SU-DHL-6 (cell line): ENCODE data around the gene ATP13A3.

Source experiments
- H2AFZ ChIP-seq: fragments of 200-600 bp; sonication (generic); 2 replicates; pipeline ENCODE4 v1.6.1; 2014; ENCODE audit warnings: low read depth, mild to moderate bottlenecking, moderate library complexity, mixed read lengths, antibody characterized with exemption, low read length; ENCODE audit not compliant: severe bottlenecking
- H3F3A ChIP-seq: fragments of 200-600 bp; shearing (Covaris generic); 2 replicates; pipeline ENCODE4 v1.6.0; 2016; ENCODE audit warnings: antibody characterized with exemption, mild to moderate bottlenecking; ENCODE audit not compliant: insufficient read depth
- H3K27ac ChIP-seq: fragments of 200-600 bp; sonication (generic); 2 replicates; pipeline ENCODE4 v1.5.1; 2016; ENCODE audit warnings: low read depth, mild to moderate bottlenecking, low read length, moderate library complexity, mixed read lengths
- H3K27me3 ChIP-seq: fragments of 200-600 bp; sonication (generic), shearing (Covaris generic); 2 replicates; pipeline ENCODE4 v1.6.0; 2014; ENCODE audit warnings: mild to moderate bottlenecking, low read length
- H3K36me3 ChIP-seq: fragments of 200-600 bp; sonication (generic); 2 replicates; pipeline ENCODE4 v1.6.1; 2014; ENCODE audit warnings: mild to moderate bottlenecking, low read length, mixed read lengths
- H3K4me2 ChIP-seq: fragments of 300-600, 200-600 bp; shearing (Covaris generic), sonication (generic); 2 replicates; pipeline ENCODE4 v1.6.0; 2014; ENCODE audit warnings: low read length, low read depth, mild to moderate bottlenecking; ENCODE audit not compliant: poor library complexity, severe bottlenecking
- H3K4me3 ChIP-seq: fragments of 200-600 bp; sonication (generic); 2 replicates; pipeline ENCODE4 v1.5.1; 2014; ENCODE audit warnings: antibody characterized with exemption, low read length, mild to moderate bottlenecking, mixed read lengths; ENCODE audit not compliant: insufficient read depth, poor library complexity, severe bottlenecking
- H3K79me2 ChIP-seq: fragments of 200-600 bp; sonication (generic); 2 replicates; pipeline ENCODE4 v1.6.1; 2014; ENCODE audit warnings: mild to moderate bottlenecking, low read length, moderate library complexity; ENCODE audit not compliant: insufficient read depth
- H3K9ac ChIP-seq: fragments of 200-600 bp; sonication (generic); 2 replicates; pipeline ENCODE4 v1.7.0; 2014; ENCODE audit warnings: mild to moderate bottlenecking, low read length
- H3K9me2 ChIP-seq: fragments of 200-600 bp; sonication (generic); replicated peaks from 2 replicates; pipeline ENCODE4 v1.6.1; 2014; ENCODE audit warnings: low read length; ENCODE audit not compliant: insufficient read depth
- H3K9me3 ChIP-seq: fragments of 200-600 bp; sonication (generic); 2 replicates; pipeline ENCODE4 v1.6.1; 2014; ENCODE audit warnings: low read length, mixed read lengths; ENCODE audit not compliant: insufficient read depth
- H4K20me1 ChIP-seq: fragments of 200-600 bp; sonication (generic); 2 replicates; pipeline ENCODE4 v1.6.1; 2014; ENCODE audit warnings: low read depth, mild to moderate bottlenecking, antibody characterized with exemption, low read length, moderate library complexity, mixed read lengths
- CTCF ChIP-seq: fragments of 200-600 bp; sonication (generic); IDR thresholded peaks from one replicate; pipeline ENCODE4 v1.5.1; 2017; ENCODE audit warnings: antibody characterized with exemption, mild to moderate bottlenecking, low read length, moderate library complexity; ENCODE audit not compliant: insufficient read depth, poor library complexity, severe bottlenecking
- EZH2phosphoT487 ChIP-seq: fragments of 200-600 bp; sonication (generic), shearing (Covaris generic); conservative IDR thresholded peaks from 2 replicates; pipeline ENCODE4 v1.6.1; 2018; ENCODE audit warnings: mild to moderate bottlenecking, antibody characterized with exemption, low read length, moderate library complexity, mixed read lengths

ATP13A3 gene

DNA sequence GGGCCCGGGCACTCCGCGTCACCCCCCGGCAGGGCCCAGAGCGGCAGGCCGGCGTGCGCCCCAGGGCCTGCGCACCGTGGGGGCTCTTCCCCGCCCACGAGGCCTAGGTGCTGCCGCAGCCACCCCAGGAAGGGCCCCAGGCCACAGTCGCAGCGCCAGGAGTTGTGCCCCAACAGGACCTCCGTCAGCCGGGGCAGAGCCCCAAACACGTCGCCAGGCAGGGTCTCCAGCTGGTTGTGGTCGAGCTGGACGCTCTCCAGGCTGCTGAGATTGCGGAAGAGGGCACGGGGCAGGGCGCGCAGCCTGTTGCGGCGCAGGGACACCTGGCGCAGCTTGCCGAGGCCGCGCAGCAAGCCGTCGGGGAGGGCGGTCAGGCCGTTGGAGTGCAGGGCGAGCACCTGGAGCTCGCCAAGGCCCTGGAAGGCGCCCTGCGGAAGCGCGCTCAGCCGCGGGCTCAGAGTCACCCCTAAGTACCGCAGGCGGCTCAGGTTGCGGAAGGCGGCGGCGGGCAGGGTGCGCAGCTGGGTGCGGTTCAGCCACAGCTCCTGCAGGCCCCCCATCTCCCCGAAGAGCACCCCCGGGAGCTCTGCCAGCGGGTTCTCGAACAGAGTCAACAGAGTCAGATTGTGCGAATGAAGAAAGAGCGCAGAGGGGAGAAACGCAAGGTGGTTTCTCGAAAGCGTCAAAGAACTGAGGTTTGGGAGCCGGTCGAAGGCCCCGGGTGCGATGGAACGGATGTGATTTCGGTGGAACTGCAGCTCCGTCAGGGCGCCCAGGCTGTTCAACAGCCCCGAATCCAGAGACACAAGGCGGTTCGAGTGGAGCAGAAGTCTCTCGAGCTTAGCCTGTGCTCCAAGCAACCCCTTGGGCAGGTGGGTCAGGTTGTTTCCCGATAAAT lies 89.7 kb downstream of the ATP13A3 start:
- H3K79me2 ChIP-seq: no peaks in the 10 kb centered on the region
- no peaks in the 10 kb centered on the region for H3F3A ChIP-seq
- H3K4me2 ChIP-seq: no peak overlapping the region
- H3K27ac ChIP-seq: no peak overlapping the region
- no peaks in the 10 kb centered on the region for H4K20me1 ChIP-seq
- TF ChIP-seq CTCF: no peak
- no peak for TF ChIP-seq EZH2phosphoT487
- no peaks in the 10 kb centered on the region for H3K9me3 ChIP-seq
- H2AFZ ChIP-seq: no peak overlapping the region
- no peak overlapping the region for H3K4me3 ChIP-seq
- H3K27me3 ChIP-seq: no peaks in the 10 kb centered on the region
- H3K9me2 ChIP-seq: no peaks in the 10 kb centered on the region
- no peaks in the 10 kb centered on the region for H3K36me3 ChIP-seq
- no peak overlapping the region for H3K9ac ChIP-seq

- Histone ChIP-seq H3K4me3 (no peak overlapping the region), H3K9me3 (no peaks in the 10 kb centered on the region), H3F3A (no peaks in the 10 kb centered on the region), H3K27me3 (no peaks in the 10 kb centered on the region), H3K79me2 (no peaks in the 10 kb centered on the region), H3K9me2 (no peaks in the 10 kb centered on the region), H3K4me2 (no peak overlapping the region), H3K27ac (no peak overlapping the region), H3K36me3 (no peaks in the 10 kb centered on the region), H3K9ac (no peak overlapping the region), H2AFZ (no peak overlapping the region), H4K20me1 (no peaks in the 10 kb centered on the region)
- TF ChIP-seq CTCF (no peak), EZH2phosphoT487 (no peak)
These were observed 90.3 kb downstream of the ATP13A3 start for GRCh38 chr3:194396539-194396858.

DNA sequence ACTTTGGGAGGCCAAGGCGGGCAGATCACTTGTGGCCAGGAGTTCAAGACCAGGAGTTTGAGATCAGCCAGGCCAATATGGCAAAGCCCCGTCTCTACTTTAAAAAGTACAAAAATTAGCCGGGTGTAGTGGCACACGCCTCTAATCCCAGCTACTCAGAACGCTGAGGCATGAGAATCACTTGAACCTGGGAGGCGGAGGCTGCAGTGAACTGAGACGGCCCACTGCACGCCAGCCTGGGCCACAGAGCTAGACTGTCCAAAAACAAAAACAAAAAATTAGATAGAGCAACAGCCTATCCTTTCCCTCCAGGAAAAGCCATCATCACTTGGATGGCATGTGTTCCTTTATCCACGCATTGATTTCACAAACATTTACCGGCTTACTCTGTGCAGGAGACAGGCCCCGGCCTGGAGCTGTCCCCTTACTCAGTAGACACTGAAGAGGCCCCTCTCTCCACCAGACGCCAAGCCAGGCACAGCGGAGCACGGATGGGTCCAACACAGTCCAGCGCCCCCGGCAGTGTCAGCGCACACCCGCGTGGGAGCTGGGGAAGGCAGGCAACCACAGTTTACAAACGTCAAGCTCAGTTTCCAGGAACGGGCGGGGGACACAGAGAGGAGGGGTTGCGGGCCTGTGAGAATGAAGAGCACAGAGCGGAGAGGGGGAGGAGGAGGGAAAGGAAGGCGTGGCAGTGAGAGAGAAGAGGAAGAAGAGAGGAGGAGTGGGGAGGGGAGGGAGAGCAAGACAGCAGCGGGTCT lies 90.8 kb downstream of the ATP13A3 start:
- TF ChIP-seq EZH2phosphoT487 (no peak), CTCF (no peak)
- H3K27ac ChIP-seq: no peak overlapping the region
- H3K79me2 ChIP-seq: no peaks in the 10 kb centered on the region
- H3K9me3 ChIP-seq: 0 out of 2 replicates have a peak, but pooled peaks cover 2% of the 10 kb centered on the region
- H3K9me2 ChIP-seq: no peaks in the 10 kb centered on the region
- no peak overlapping the region for H3K9ac ChIP-seq
- no peaks in the 10 kb centered on the region for H3K27me3 ChIP-seq
- H2AFZ ChIP-seq: no peak overlapping the region
- H3K4me3 ChIP-seq: no peak overlapping the region
- no peaks in the 10 kb centered on the region for H3F3A ChIP-seq
- H3K36me3 ChIP-seq: no peaks in the 10 kb centered on the region
- H4K20me1 ChIP-seq: no peaks in the 10 kb centered on the region
- no peak overlapping the region for H3K4me2 ChIP-seq
